GM12878 (cell line): ENCODE results near the gene ELL. TPM values are rescaled to one million over a fixed set of nuclear protein-coding genes. Genes with fewer than 3 reads are reported as not detected.

Experiments
- ATAC-seq: fragments of 200-7000 bp; cut with Tn5 transposase; 3 replicates; pipeline ENCODE4 v1.9.1; 2020; ENCODE audit warnings: mild to moderate bottlenecking, moderate library complexity
- BruUV-seq: library from RNA; stranded (reverse); fragments of 400-500 nt; replicated peaks from 2 replicates; lab custom pipeline; 2021; lab: Mats Ljungman, UMichigan
- CTCF ChIA-PET: fragments of 300-600 bp; sonication (Branson Sonifier 250); formaldehyde crosslinking; extraction: SDS; loops from one replicate; lab custom pipeline; 2021; ENCODE audit warnings: inconsistent platforms; lab: Yijun Ruan, JAX
- POLR2A ChIA-PET: fragments of 350-600 bp; formaldehyde crosslinking; extraction: SDS; loops from one replicate; lab custom pipeline; 2021; ENCODE audit warnings: inconsistent platforms; lab: Charles Lee
- RAD21 ChIA-PET: fragments of 300-600 bp; sonication (Branson Sonifier 250); formaldehyde crosslinking; loops from one replicate; lab custom pipeline; 2023; ENCODE audit warnings: antibody characterized with exemption; ENCODE audit not compliant: unreplicated experiment; lab: Charles Lee
- SMC1A ChIA-PET: fragments of 300-600 bp; sonication (Branson Sonifier 250); formaldehyde crosslinking; loops from one replicate; lab custom pipeline; 2023; ENCODE audit not compliant: unreplicated experiment, uncharacterized antibody; lab: Charles Lee
- DNase-seq: peaks from one replicate; pipeline ENCODE4 v3.0.0-alpha.2; 2011; ENCODE audit warnings: low read depth, low spot score
- FAIRE-seq: peaks from 3 replicates; lab custom pipeline; 2011; peaks lifted over from hg19 to GRCh38; lab: Jason Lieb, UNC
- H2AFZ ChIP-seq: 2 replicates; pipeline ENCODE4 v1.6.0; 2011; ENCODE audit warnings: low read depth, low read length, control low read depth; ENCODE audit not compliant: control insufficient read depth
- H3K27ac ChIP-seq: 2 replicates; pipeline ENCODE4 v1.5.1; 2011; ENCODE audit warnings: control low read depth; ENCODE audit not compliant: control insufficient read depth, insufficient read depth
- H3K27me3 ChIP-seq, 2 experiments: replicated peaks in 1 of 2; 2 replicates each; pipeline versions ENCODE4 v1.6.0 to v1.6.1; 2011; ENCODE audit warnings: low read length in 1 of 2; ENCODE audit not compliant: control insufficient read depth in 2 of 2, insufficient read depth in 2 of 2
- H3K36me3 ChIP-seq, 2 experiments: 2 replicates each; pipeline ENCODE4 v1.5.1; 2011; ENCODE audit warnings: low read length in 1 of 2; ENCODE audit not compliant: control insufficient read depth in 2 of 2, insufficient read depth in 2 of 2
- H3K4me1 ChIP-seq: 2 replicates; pipeline ENCODE4 v1.6.1; 2011; ENCODE audit warnings: mild to moderate bottlenecking, low read length, moderate library complexity, mixed read lengths; ENCODE audit not compliant: control insufficient read depth, insufficient read depth
- H3K4me2 ChIP-seq: 2 replicates; pipeline ENCODE4 v1.6.0; 2011; ENCODE audit warnings: control low read depth; ENCODE audit not compliant: control insufficient read depth, insufficient read depth
- H3K4me3 ChIP-seq: fragments of 200-600 bp; sonication (generic); 2 replicates; pipeline ENCODE4 v1.5.1; 2016
- H3K79me2 ChIP-seq: 2 replicates; pipeline ENCODE4 v1.6.0; 2011; ENCODE audit warnings: low read length; ENCODE audit not compliant: control insufficient read depth, insufficient read depth
- H3K9ac ChIP-seq: 2 replicates; pipeline ENCODE4 v1.8.0; 2011; ENCODE audit warnings: low read length, control low read depth, mixed read lengths; ENCODE audit not compliant: control insufficient read depth, insufficient read depth
- H3K9me3 ChIP-seq: replicated peaks from 3 replicates; pipeline ENCODE4 v1.5.1; 2011; ENCODE audit warnings: mild to moderate bottlenecking, low read length; ENCODE audit not compliant: control insufficient read depth, insufficient read depth
- H4K20me1 ChIP-seq: 2 replicates; pipeline ENCODE4 v1.6.0; 2011; ENCODE audit not compliant: control insufficient read depth, insufficient read depth
- IKZF1 ChIP-seq: fragments of 450-650 bp; conservative IDR thresholded peaks from 2 replicates; pipeline ENCODE4 v1.6.1; 2017; ENCODE audit warnings: antibody characterized with exemption, mild to moderate bottlenecking
- POLR2A ChIP-seq: IDR thresholded peaks from 2 replicates; pipeline ENCODE4 v1.6.1; 2011; ENCODE audit warnings: low read depth, mild to moderate bottlenecking, low read length
- RB1 ChIP-seq: fragments of 450-650 bp; formaldehyde crosslinking; IDR thresholded peaks from 2 replicates; pipeline ENCODE4 v1.6.1; 2017; ENCODE audit warnings: mild to moderate bottlenecking, borderline replicate concordance
- SMARCA5 ChIP-seq: fragments of 450-650 bp; IDR thresholded peaks from 2 replicates; pipeline ENCODE4 v1.6.1; 2017; ENCODE audit warnings: mild to moderate bottlenecking
- TCF7 ChIP-seq: IDR thresholded peaks from 2 replicates; pipeline ENCODE4 v1.6.1; 2014; ENCODE audit warnings: antibody characterized with exemption, borderline replicate concordance
- ZNF384 ChIP-seq: IDR thresholded peaks from 2 replicates; pipeline ENCODE4 v1.6.1; 2012; ENCODE audit warnings: low read depth, mild to moderate bottlenecking, low read length, improper control_type of control experiment, borderline replicate concordance
- WGBS: methylation state at CpG from one replicate; pipeline ENCODE4 v1.1.6; 2016; ENCODE audit warnings: low lambda C conversion rate; ENCODE audit not compliant: insufficient replicate concordance, insufficient coverage; ENCODE audit errors: missing lambda C conversion rate; 5-methylcytosine and 5-hydroxymethylcytosine counted together
- in situ Hi-C: fragments of 300-500 bp; cut with MboI; formaldehyde crosslinking; loops from 9 replicates; pipeline ENCODE4 v1.14.3; 2018; ENCODE audit warnings: mixed read lengths
- intact Hi-C: fragments of 100-400 bp; cut with micrococcal nuclease; formaldehyde crosslinking; loops from one replicate; pipeline ENCODE4 v1.14.2; 2022; ENCODE audit not compliant: unreplicated experiment
- polyA plus RNA-seq, 11 experiments: library from polyadenylated mRNA; depleted of rRNA in 4 of 11; unstranded in 6 of 11; stranded (reverse) in 5 of 11; fragments of >200 nt; fragmentation: Nextera tagmentation in 4 of 11; fragmentation: Illumina TruSeq in 1 of 11; extraction: Ambion mirVana in 4 of 11; extraction: Trizol in 1 of 11; gene quantifications; 1 replicate in 1 of 11; 2 replicates in 10 of 11; pipeline versions ENCODE4 v1.2.1 to v1.2.3, GENCODE V29; 2011 to 2016; ENCODE audit warnings: inconsistent platforms in 2 of 11, missing spikeins in 2 of 11, low read depth in 1 of 11
- total RNA-seq, 4 experiments: library from RNA; depleted of rRNA in 3 of 4; stranded (reverse); fragments of >200 nt in 3 of 4; fragmentation: Illumina TruSeq in 1 of 4; extraction: Trizol in 1 of 4; gene quantifications; 2 replicates each; pipeline versions ENCODE4 v1.2.1 to v1.2.3, GENCODE V29; 2013 to 2021
- TF ChIP-seq, protein P1 (sequence below): fragments of 450-650 bp; IDR thresholded peaks from 2 replicates; pipeline ENCODE4 v1.6.1; 2017; ENCODE audit warnings: antibody characterized with exemption, mild to moderate bottlenecking, moderate library complexity

The ELL gene
- total and polyA plus RNA-seq, 10 of the 15 experiments (the other 5 are each of a cell fraction or from before 2014, with no cell fraction given) = 0.91 to 25.0 (median 9.1) TPM

DNA sequence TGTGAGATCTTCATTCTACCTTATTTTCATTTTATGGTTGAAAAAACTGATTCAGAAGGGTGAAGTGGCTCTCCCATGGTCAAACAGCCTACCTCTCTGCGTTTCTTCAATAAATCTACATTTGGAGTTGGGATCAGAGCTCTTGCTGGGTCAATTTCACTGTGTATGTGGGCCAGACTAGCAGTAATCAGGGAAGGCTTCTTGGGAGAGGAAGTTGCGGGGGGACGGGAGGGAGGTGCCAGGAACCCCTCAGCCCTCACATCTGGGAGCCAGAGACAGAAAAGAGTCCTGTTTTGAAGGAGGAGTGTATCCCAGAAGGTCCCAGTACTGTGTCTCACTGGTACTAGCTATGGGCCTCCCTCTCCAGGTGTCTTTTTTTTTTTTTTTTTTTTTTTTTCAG is 36.7 kb upstream of the ELL start:
- no peaks in the 10 kb centered on the region for H3K9me3 ChIP-seq
- RAD21 ChIA-PET = interaction anchor here (1.0 to 7.1 kb wide), 9 partner anchors 13 to 361 kb away, joined by 3 to 39 read pairs (median 8); partner anchors contain the start of genes COPE, DDX49, ELL and FKBP8
- CTCF ChIA-PET = interaction anchor here (0.7 to 5.6 kb wide), 11 partner anchors 12 to 289 kb away, joined by 3 to 35 read pairs (median 5); partner anchors contain the start of genes ELL, FKBP8, REX1BD and UBA52
- ATAC-seq (peak; percentile 5; the same call in 2 of the 3 replicates), FAIRE-seq (no peak), DNase-seq (no peak)
- SMC1A ChIA-PET = interaction anchor here (0.8 to 4.8 kb wide), 10 partner anchors 8 to 80 kb away, joined by 3 to 29 read pairs (median 4); partner anchors contain the start of genes ELL, FKBP8, REX1BD and UBA52
- H3K27me3 ChIP-seq = no peaks in the 10 kb centered on the region
- H3K4me3 ChIP-seq = peak overlapping the region; percentile 95
- no peaks in the 10 kb centered on the region for H3K4me1 ChIP-seq
- H3K9ac ChIP-seq = peak overlapping the region; percentile 89
- TF ChIP-seq TCF7 (no peak), POLR2A (peak; percentile 42), ZNF384 (peak; percentile 41; the same call in 1 of the 2 replicates)
- intact Hi-C loops = no loop called here
- in situ Hi-C loops = no loop called here
- peak overlapping the region; percentile 82 for H3K4me2 ChIP-seq
- BruUV-seq = no TSS peak
- H3K79me2 ChIP-seq = peaks cover 32% of the 10 kb centered on the region
- peak overlapping the region; percentile 60 for H3K27ac ChIP-seq
- no peak overlapping the region for H2AFZ ChIP-seq
- H4K20me1 ChIP-seq = no peaks in the 10 kb centered on the region
- peaks cover 6 to 9% of the 10 kb centered on the region in 2 experiments; a peak in 3 of 4 replicates for H3K36me3 ChIP-seq
- POLR2A ChIA-PET = interaction anchor here (0.7 to 7.5 kb wide), 11 partner anchors 13 to 361 kb away, joined by 3 to 79 read pairs (median 7); partner anchors contain the start of genes DDX49, ELL, FKBP8 and REX1BD
- WGBS = 2% methylated on average over 3 of the region's 3 CpGs

DNA sequence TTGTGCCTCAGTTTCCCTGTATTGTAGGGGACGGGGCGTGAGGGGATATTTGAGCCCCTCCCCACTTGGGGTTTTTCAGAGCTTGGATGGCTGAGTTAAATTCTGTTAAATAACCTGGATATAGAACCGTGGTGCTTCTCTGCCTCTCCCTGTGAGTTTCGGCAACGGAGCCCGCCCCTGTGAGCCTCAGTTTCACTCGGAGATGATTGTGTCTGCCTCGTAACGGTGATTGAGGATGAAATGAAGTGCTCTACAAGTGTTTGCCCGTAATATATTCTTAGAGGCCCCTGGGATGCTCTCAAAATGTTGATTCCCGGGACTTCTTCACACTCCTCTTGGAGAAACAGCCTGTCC is 36.3 kb upstream of the ELL start:
- RAD21 ChIA-PET = interaction anchor here (1.0 to 7.1 kb wide), 10 partner anchors 14 to 361 kb away, joined by 3 to 39 read pairs (median 6); partner anchors contain the start of genes COPE, DDX49, ELL and FKBP8
- BruUV-seq = TSS peak; percentile 81
- SMC1A ChIA-PET = interaction anchor here (0.8 to 4.8 kb wide), 10 partner anchors 9 to 80 kb away, joined by 3 to 29 read pairs (median 4); partner anchors contain the start of genes ELL, FKBP8, REX1BD and UBA52
- intact Hi-C loops (no loop called here), in situ Hi-C loops (no loop called here)
- ATAC-seq = peak; percentile 19
- Histone ChIP-seq H3K9ac (peak overlapping the region; percentile 89), H4K20me1 (no peaks in the 10 kb centered on the region), H3K27me3 (no peaks in the 10 kb centered on the region), H3K4me3 (peak overlapping the region; percentile 95), H3K36me3 (peaks cover 6 to 7% of the 10 kb centered on the region in 2 experiments; a peak in 3 of 4 replicates), H3K4me1 (no peaks in the 10 kb centered on the region), H3K4me2 (peak overlapping the region; percentile 82), H3K27ac (peak overlapping the region; percentile 60), H3K9me3 (no peaks in the 10 kb centered on the region), H3K79me2 (peaks cover 32% of the 10 kb centered on the region), H2AFZ (no peak overlapping the region)
- peak; percentile 7 for FAIRE-seq
- DNase-seq = no peak
- POLR2A ChIA-PET = interaction anchor here (0.6 to 7.5 kb wide), 15 partner anchors 12 to 361 kb away, joined by 3 to 79 read pairs (median 4); partner anchors contain the start of genes DDX49, ELL, FKBP8 and REX1BD
- under 1% methylated on average over 11 of the region's 11 CpGs for WGBS
- CTCF ChIA-PET = interaction anchor here (0.7 to 5.6 kb wide), 11 partner anchors 11 to 289 kb away, joined by 3 to 35 read pairs (median 5); partner anchors contain the start of genes ELL, FKBP8, REX1BD and UBA52
- TF ChIP-seq, protein P1, sequence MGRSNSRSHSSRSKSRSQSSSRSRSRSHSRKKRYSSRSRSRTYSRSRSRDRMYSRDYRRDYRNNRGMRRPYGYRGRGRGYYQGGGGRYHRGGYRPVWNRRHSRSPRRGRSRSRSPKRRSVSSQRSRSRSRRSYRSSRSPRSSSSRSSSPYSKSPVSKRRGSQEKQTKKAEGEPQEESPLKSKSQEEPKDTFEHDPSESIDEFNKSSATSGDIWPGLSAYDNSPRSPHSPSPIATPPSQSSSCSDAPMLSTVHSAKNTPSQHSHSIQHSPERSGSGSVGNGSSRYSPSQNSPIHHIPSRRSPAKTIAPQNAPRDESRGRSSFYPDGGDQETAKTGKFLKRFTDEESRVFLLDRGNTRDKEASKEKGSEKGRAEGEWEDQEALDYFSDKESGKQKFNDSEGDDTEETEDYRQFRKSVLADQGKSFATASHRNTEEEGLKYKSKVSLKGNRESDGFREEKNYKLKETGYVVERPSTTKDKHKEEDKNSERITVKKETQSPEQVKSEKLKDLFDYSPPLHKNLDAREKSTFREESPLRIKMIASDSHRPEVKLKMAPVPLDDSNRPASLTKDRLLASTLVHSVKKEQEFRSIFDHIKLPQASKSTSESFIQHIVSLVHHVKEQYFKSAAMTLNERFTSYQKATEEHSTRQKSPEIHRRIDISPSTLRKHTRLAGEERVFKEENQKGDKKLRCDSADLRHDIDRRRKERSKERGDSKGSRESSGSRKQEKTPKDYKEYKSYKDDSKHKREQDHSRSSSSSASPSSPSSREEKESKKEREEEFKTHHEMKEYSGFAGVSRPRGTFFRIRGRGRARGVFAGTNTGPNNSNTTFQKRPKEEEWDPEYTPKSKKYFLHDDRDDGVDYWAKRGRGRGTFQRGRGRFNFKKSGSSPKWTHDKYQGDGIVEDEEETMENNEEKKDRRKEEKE = no peak
- TF ChIP-seq RB1 = no peak
- 0 out of 2 replicates have a peak, but pooled peaks have one; percentile 13 for TF ChIP-seq SMARCA5
- peak; percentile 2; the same call in 1 of the 2 replicates for TF ChIP-seq IKZF1
